ENCODE results near the gene NTSR1.

The NTSR1 gene

DNA sequence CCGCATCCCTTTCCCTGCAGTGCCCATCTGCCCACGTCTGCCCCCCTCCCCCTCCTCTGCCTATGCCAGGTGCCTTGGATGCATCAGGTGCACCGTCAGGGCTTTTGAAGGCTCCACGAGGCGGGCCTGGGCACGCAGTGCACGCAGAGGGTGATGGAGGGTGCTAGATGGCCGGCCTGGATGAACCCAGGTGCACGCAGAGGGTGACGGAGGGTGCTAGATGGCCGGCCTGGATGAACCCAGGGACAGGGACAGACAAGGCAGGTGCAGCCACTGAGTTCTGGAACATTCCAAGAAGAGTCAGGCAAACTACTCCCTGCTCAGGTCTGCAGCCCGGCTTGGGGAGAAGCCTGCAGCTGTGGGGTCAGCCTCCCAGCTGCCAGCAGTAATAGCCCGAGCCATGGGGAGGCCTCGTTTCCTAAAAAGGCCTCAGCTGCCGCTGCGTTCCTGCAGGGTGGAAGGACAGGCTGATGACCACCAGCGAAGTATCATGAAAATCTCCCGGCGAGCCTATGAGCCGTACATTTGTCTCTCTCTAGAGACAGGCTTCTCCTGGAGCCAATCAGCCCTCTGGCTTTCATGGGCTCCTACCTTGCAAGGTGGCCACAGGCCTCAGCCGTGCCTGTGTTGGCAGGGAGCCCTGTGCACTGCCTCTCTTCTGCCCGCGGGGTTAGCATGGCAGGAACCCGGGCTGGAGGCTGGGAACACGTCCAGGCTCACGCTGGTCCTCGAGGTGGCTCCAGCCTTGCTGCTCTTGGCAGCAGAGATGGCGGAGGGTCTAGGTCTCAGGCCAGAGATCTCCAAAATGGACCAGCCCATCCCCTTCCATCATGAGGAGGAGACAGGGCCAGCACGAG, 29.6 kb downstream of the NTSR1 start:
- DNase-seq (ENCODE audit: low spot score) = no peak

DNA sequence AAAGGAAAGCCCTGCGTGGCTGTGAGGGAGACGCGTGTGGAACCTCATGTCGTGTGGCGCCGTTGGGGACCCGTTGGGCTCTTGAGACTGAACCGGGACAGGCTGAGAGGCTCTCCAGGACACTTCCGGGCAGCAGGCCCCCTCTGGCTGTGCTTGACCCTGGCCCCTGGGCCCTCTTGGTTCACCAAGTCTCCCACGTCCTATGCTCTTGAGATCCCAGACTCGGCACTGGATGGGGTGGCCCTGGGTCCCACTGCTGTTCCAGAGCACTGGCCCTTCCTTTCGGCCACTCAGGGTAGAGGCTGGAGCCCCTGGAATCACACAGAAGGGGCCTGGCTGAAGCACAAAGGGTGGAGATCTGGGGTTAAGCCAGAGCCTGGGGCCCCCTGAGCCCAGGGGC, 30.4 kb downstream of the NTSR1 start:
- TF ChIP-seq, protein P1, sequence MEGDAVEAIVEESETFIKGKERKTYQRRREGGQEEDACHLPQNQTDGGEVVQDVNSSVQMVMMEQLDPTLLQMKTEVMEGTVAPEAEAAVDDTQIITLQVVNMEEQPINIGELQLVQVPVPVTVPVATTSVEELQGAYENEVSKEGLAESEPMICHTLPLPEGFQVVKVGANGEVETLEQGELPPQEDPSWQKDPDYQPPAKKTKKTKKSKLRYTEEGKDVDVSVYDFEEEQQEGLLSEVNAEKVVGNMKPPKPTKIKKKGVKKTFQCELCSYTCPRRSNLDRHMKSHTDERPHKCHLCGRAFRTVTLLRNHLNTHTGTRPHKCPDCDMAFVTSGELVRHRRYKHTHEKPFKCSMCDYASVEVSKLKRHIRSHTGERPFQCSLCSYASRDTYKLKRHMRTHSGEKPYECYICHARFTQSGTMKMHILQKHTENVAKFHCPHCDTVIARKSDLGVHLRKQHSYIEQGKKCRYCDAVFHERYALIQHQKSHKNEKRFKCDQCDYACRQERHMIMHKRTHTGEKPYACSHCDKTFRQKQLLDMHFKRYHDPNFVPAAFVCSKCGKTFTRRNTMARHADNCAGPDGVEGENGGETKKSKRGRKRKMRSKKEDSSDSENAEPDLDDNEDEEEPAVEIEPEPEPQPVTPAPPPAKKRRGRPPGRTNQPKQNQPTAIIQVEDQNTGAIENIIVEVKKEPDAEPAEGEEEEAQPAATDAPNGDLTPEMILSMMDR (IDR thresholded peaks at IDR 0.05; ENCODE audit: extremely low read depth, missing control alignments) = no peak
- no peak for DNase-seq (ENCODE audit: low spot score)

More for the DNA sequence above, 29.6 kb downstream of the NTSR1 start:
- TF ChIP-seq, protein P1 (IDR thresholded peaks at IDR 0.05; ENCODE audit: extremely low read depth, missing control alignments) = no peak

DNA sequence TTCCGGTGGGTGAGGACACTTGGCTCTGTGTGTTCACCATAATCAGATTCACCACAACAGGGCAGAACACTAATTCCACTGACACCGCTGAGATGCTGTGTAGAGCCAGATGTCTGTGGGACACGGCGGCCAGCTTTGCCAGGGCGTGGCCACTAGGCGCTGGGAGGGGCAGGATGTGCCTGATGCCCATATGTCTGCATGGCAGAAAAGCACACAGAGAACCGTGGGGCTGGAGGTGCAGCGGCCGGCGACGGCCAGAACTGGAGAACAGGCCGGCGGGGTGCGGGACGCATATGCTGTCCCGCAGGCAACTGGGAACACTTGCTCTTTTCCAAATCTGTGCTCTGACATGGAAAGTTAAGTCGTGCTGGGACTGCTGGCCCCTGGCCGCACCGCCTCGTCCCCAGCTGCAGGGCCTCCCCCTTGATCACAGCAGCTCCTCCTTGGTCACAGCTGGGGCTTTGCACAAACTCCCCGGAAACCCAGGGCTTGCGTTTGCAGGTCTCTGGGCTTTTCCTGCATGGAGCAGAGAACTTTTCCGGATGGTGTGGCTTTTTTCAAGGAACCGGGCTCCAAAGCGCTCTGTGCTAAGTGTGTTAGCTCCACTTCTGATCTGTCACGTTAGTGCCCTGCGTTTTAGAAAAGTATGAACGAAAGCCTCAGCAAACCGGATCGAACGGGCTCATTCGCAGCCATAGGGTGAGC, 31.1 kb downstream of the NTSR1 start:
- DNase-seq (ENCODE audit: low spot score) = no peak
- TF ChIP-seq, protein P1 (IDR thresholded peaks at IDR 0.05; ENCODE audit: extremely low read depth, missing control alignments) = no peak

DNA sequence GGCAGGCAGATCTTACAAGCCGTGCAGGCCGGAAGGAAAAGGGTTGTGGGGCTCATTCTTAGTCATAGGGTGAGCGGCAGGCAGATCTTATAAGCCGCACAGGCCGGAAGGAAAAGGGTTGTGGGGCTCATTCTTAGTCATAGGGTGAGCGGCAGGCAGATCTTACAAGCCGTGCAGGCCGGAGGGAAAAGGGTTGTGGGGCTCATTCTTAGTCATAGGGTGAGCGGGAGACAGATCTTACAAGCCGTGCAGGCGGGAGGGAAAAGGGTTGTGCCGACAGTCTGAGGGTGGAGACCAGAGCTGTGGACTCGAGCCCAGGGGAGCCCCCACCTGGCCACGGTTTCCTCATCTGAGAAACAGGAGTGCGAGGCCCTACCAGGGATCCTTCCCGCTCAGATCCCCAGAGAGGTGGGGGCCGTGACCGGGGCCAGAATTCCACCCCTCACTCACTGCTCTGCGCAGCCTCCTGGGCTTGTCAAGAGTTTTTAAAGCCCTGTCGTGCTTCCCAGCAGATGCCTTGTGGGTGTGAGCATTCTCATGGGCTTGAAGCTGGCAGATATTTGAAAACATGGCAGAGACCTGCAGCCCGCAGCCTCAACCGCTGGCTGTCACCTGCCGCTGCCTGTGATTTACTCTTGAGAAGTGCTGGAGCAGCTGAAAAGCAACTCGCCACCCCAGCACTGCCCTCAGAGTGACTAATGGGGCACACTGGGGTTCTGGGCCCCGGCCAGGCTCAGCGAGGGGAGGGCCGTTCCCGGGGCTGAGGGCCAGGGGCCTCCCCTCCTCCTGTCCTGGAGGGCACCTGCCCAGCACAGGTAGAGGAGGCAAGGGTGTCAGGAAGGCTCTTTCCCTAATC, 31.9 kb downstream of the NTSR1 start:
- TF ChIP-seq, protein P1 (IDR thresholded peaks at IDR 0.05; ENCODE audit: extremely low read depth, missing control alignments) = no peak
- peak; percentile 89 for DNase-seq (ENCODE audit: low spot score)

GRCh38 chr20:62741191-62741691, 32.6 kb downstream of the NTSR1 start:
- DNase-seq (ENCODE audit: low spot score) = no peak
- TF ChIP-seq, protein P1 (IDR thresholded peaks at IDR 0.05; ENCODE audit: extremely low read depth, missing control alignments) = no peak

- DNase-seq (ENCODE audit: low spot score) = no peak
- TF ChIP-seq, protein P1 (IDR thresholded peaks at IDR 0.05; ENCODE audit: extremely low read depth, missing control alignments) = no peak
Observed at GRCh38 chr20:62741701-62742491, 33.3 kb downstream of the NTSR1 start.

All from GM20000 (cell line).